SK-N-SH (cell line): Measurements from ENCODE around the gene NOA1. TPM values are rescaled to one million over a fixed set of nuclear protein-coding genes. Genes with fewer than 3 reads are reported as not detected.

Experiments used
- CTCF ChIA-PET: fragments of 300-600, 350-600 bp; formaldehyde crosslinking; extraction: SDS; loops from one replicate; lab custom pipeline; 2021; lab: Yijun Ruan, JAX
- POLR2A ChIA-PET: fragments of 350-600 bp; sonication (Branson Sonifier 250); formaldehyde crosslinking; extraction: SDS; loops from one replicate; lab custom pipeline; 2020; ENCODE audit warnings: antibody characterized with exemption, inconsistent platforms; lab: Yijun Ruan, JAX
- DNase-seq: peaks from one replicate; pipeline ENCODE4 v3.0.0; 2012
- H2AFZ ChIP-seq: fragments of 200-600 bp; sonication (generic); 2 replicates; pipeline ENCODE4 v1.8.1; 2016; ENCODE audit warnings: antibody characterized with exemption, mild to moderate bottlenecking, low read depth
- H3F3A ChIP-seq: fragments of 200-600 bp; sonication (generic); replicated peaks from 2 replicates; pipeline ENCODE3; 2016; ENCODE audit warnings: antibody characterized with exemption, mild to moderate bottlenecking; ENCODE audit not compliant: insufficient read depth
- H3K27ac ChIP-seq, 2 experiments: fragments of 200-500 bp in 1 of 2; fragments of 200-600 bp in 1 of 2; sonication (Bioruptor generic) in 1 of 2; sonication (generic), shearing (Covaris generic) in 1 of 2; 2 replicates each; pipeline versions ENCODE4 v1.5.1 to v1.6.1; 2014 to 2016; ENCODE audit warnings: low read depth in 2 of 2, inconsistent platforms in 1 of 2, low read length in 1 of 2, mild to moderate bottlenecking in 1 of 2, mixed read lengths in 1 of 2
- H3K27me3 ChIP-seq: fragments of 200-600 bp; sonication (generic), shearing (Covaris generic); 2 replicates; pipeline ENCODE4 v1.6.1; 2016; ENCODE audit warnings: mixed run types; ENCODE audit not compliant: insufficient read depth
- H3K36me3 ChIP-seq, 2 experiments: fragments of 200-500 bp in 1 of 2; fragments of 200-600 bp in 1 of 2; sonication (Bioruptor generic) in 1 of 2; sonication (generic) in 1 of 2; replicated peaks in 1 of 2; 2 replicates each; pipeline versions ENCODE3 to v1.5.1; 2014 to 2016; ENCODE audit warnings: low read length in 1 of 2, mild to moderate bottlenecking in 1 of 2; ENCODE audit not compliant: insufficient read depth in 2 of 2, control insufficient read depth in 1 of 2
- H3K4me1 ChIP-seq, 2 experiments: fragments of 200-500 bp in 1 of 2; fragments of 200-600 bp in 1 of 2; sonication (Bioruptor generic) in 1 of 2; sonication (generic), shearing (Covaris generic) in 1 of 2; 2 replicates each; pipeline versions ENCODE4 v1.5.1 to v1.6.1; 2014 to 2016; ENCODE audit warnings: low read depth in 1 of 2, low read length in 1 of 2, mixed run types in 1 of 2; ENCODE audit not compliant: insufficient read depth in 2 of 2, control insufficient read depth in 1 of 2
- H3K4me2 ChIP-seq: fragments of 200-600 bp; sonication (generic), shearing (Covaris generic); 2 replicates; pipeline ENCODE4 v1.6.1; 2017; ENCODE audit warnings: mixed run types
- H3K4me3 ChIP-seq, 2 experiments: fragments of 200-500 bp in 1 of 2; fragments of 200-600 bp in 1 of 2; sonication (Bioruptor generic) in 1 of 2; sonication (generic), shearing (Covaris generic) in 1 of 2; 2 replicates each; pipeline versions ENCODE4 v1.5.1 to v1.8.1; 2014 to 2016; ENCODE audit warnings: low read depth in 2 of 2, inconsistent platforms in 1 of 2, low read length in 1 of 2, mild to moderate bottlenecking in 1 of 2, mixed read lengths in 1 of 2, moderate library complexity in 1 of 2
- H3K79me2 ChIP-seq: fragments of 200-600 bp; sonication (generic); 2 replicates; pipeline ENCODE4 v1.8.1; 2017; ENCODE audit warnings: mild to moderate bottlenecking; ENCODE audit not compliant: insufficient read depth
- H3K9ac ChIP-seq: fragments of 200-600 bp; sonication (generic); 2 replicates; pipeline ENCODE4 v1.6.1; 2017; ENCODE audit warnings: mixed run types
- H3K9me2 ChIP-seq: fragments of 200-600 bp; sonication (generic); 2 replicates; pipeline ENCODE4 v1.6.1; 2017; ENCODE audit warnings: mixed run types
- H3K9me3 ChIP-seq: fragments of 200-600 bp; sonication (generic); 2 replicates; pipeline ENCODE4 v1.6.1; 2017; ENCODE audit warnings: mixed run types, mild to moderate bottlenecking, moderate library complexity
- H4K20me1 ChIP-seq: fragments of 200-600 bp; sonication (generic); 2 replicates; pipeline ENCODE4 v1.6.1; 2017; ENCODE audit warnings: mild to moderate bottlenecking, mixed run types; ENCODE audit not compliant: insufficient read depth
- CHD2 ChIP-seq: fragments of 150-350 bp; IDR thresholded peaks from 2 replicates; pipeline ENCODE4 v1.6.1; 2018; ENCODE audit warnings: low read length; ENCODE audit not compliant: partially characterized antibody
- ELF1 ChIP-seq: IDR thresholded peaks from 2 replicates; pipeline ENCODE4 v1.4.0; 2012
- FOSL2 ChIP-seq: IDR thresholded peaks from 2 replicates; pipeline ENCODE4 v1.4.0; 2012; ENCODE audit warnings: low read depth, mild to moderate bottlenecking, moderate library complexity, borderline replicate concordance
- GABPA ChIP-seq: IDR thresholded peaks from 2 replicates; pipeline ENCODE4 v1.4.0; 2012; ENCODE audit warnings: low read depth, mild to moderate bottlenecking
- MXI1 ChIP-seq: IDR thresholded peaks from 2 replicates; pipeline ENCODE4 v1.6.1; 2012; ENCODE audit warnings: mild to moderate bottlenecking, low read depth, low read length, improper control_type of control experiment
- NFIC ChIP-seq: IDR thresholded peaks from 2 replicates; pipeline ENCODE4 v1.4.0; 2012; ENCODE audit warnings: borderline replicate concordance
- NRF1 ChIP-seq: IDR thresholded peaks from 2 replicates; pipeline ENCODE4 v1.6.1; 2012; ENCODE audit warnings: low read depth, mild to moderate bottlenecking, low read length
- POLR2AphosphoS5 ChIP-seq: IDR thresholded peaks from 2 replicates; pipeline ENCODE4 v1.6.1; 2012; ENCODE audit warnings: low read depth, low read length
- RCOR1 ChIP-seq: fragments of 150-350 bp; IDR thresholded peaks from 2 replicates; pipeline ENCODE4 v1.6.1; 2017; ENCODE audit warnings: antibody characterized with exemption, low read length
- RFX5 ChIP-seq: IDR thresholded peaks from 2 replicates; pipeline ENCODE4 v1.6.1; 2012; ENCODE audit warnings: mild to moderate bottlenecking, improper control_type of control experiment, low read length
- RXRA ChIP-seq: IDR thresholded peaks from 2 replicates; pipeline ENCODE4 v1.4.0; 2012; ENCODE audit warnings: low read depth, mild to moderate bottlenecking, borderline replicate concordance
- SMC3 ChIP-seq: IDR thresholded peaks from 2 replicates; pipeline ENCODE4 v1.6.1; 2012; ENCODE audit warnings: low read depth, low read length, improper control_type of control experiment
- TAF1 ChIP-seq: IDR thresholded peaks from 2 replicates; pipeline ENCODE4 v1.6.1; 2012; ENCODE audit warnings: low read depth, mild to moderate bottlenecking, low read length, moderate library complexity, borderline replicate concordance
- TCF12 ChIP-seq: IDR thresholded peaks from 2 replicates; pipeline ENCODE4 v1.4.0; 2012
- TEAD4 ChIP-seq: IDR thresholded peaks from 2 replicates; pipeline ENCODE4 v1.4.0; 2012; ENCODE audit warnings: mild to moderate bottlenecking, borderline replicate concordance; ENCODE audit not compliant: insufficient read depth
- YY1 ChIP-seq: IDR thresholded peaks from 2 replicates; pipeline ENCODE4 v1.4.0; 2012; ENCODE audit warnings: low read depth, mild to moderate bottlenecking
- WGBS: methylation state at CpG from one replicate; pipeline ENCODE4 v1.1.6; 2017; ENCODE audit warnings: low lambda C conversion rate; 5-methylcytosine and 5-hydroxymethylcytosine counted together
- polyA plus RNA-seq, 3 experiments: library from polyadenylated mRNA; depleted of rRNA; stranded (reverse); fragments of >200 nt; gene quantifications; 2 replicates each; pipeline ENCODE4 v1.2.3, GENCODE V29; 2012
- TF ChIP-seq, protein P1 (sequence below): fragments of 200-600 bp; sonication (generic); IDR thresholded peaks from 2 replicates; pipeline ENCODE4 v1.6.1; 2017; ENCODE audit warnings: antibody characterized with exemption, mild to moderate bottlenecking, moderate library complexity
- TF ChIP-seq, protein P2 (sequence below): IDR thresholded peaks from 2 replicates; pipeline ENCODE4 v1.4.0; 2012; ENCODE audit warnings: low read depth, borderline replicate concordance
- TF ChIP-seq, protein P3 (sequence below): fragments of 150-350 bp; IDR thresholded peaks from 2 replicates; pipeline ENCODE4 v1.6.1; 2017; ENCODE audit warnings: antibody characterized with exemption, low read length, low read depth, borderline replicate concordance
- TF ChIP-seq, protein P4 (sequence below): IDR thresholded peaks from 2 replicates; pipeline ENCODE4 v1.4.0; 2012; ENCODE audit warnings: low read depth, borderline replicate concordance
- TF ChIP-seq, protein P5 (sequence below): IDR thresholded peaks from 2 replicates; pipeline ENCODE4; 2012
- TF ChIP-seq, protein P6 (sequence below): IDR thresholded peaks from 2 replicates; pipeline ENCODE4 v1.6.1; 2012; ENCODE audit warnings: mild to moderate bottlenecking, low read depth, low read length, moderate library complexity

The NOA1 gene
- polyA plus RNA-seq (2012; rRNA removed): 11.8 and 12.8 TPM in 2 replicates
- 11.6 and 12.2 TPM in 2 replicates for polyA plus RNA-seq (2012; cell fraction: cytosol; rRNA removed)
- 7.5 and 9.1 TPM in 2 replicates for polyA plus RNA-seq (2012; cell fraction: nucleus; rRNA removed)

DNA sequence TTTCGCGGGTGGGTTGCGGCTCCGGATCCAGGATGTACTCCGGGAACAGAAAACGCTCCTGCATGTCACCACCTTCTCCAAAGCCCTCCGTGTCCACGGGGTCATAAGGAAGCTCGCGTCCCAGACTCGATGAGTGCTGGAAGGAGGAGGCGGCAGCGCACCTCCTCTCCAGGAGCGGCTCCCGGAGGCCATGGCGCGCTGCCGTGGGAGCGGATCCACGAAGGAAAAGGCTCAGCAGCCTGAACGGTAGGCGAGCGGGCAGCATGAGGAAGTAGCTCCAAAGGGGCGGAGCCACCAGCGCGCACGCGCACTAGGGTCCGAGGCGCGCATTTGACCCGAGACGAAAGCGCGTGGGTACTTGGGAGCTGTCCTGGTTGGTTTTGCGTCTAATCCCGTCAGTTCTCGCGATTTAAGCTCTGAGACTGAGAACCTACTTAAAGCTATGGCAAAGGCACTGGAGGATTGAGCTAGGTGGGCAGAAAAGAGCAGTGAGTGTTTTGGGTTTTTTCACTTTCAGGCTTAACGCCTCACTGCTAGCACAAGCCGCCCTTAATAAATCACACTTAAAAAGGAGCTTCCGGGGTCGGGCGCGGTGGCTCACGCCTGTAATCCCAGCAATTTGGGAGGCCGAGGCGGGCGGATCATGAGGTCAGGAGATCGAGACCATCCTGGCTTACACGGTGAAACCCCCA, at the start of gene NOA1:
NOA1 (minus strand) TSS at position 286 of the 692 bp plus-strand sequence; CDS start at position 265, 21 bp downstream.
- Histone ChIP-seq H3K4me3 (peak within 1 kb of the TSS; percentile 78 to 99), H2AFZ (peak within 1 kb of the TSS; percentile 97), H3F3A (peaks cover 26% of the 10 kb centered on the region), H3K27me3 (no peaks in the 10 kb centered on the region), H4K20me1 (peaks cover 40% of the 10 kb centered on the region), H3K36me3 (peaks cover 19 to 29% of the 10 kb centered on the region in 2 experiments), H3K9ac (peak within 1 kb of the TSS; percentile 90), H3K27ac (peak within 1 kb of the TSS; percentile 76 to 94), H3K4me2 (peak within 1 kb of the TSS; percentile 92), H3K79me2 (peaks cover 90% of the 10 kb centered on the region), H3K9me2 (no peaks in the 10 kb centered on the region), H3K9me3 (0 out of 2 replicates have a peak, but pooled peaks cover 6% of the 10 kb centered on the region), H3K4me1 (peaks cover 9 to 10% of the 10 kb centered on the region in 2 experiments)
- DNase-seq: peak; percentile 95
- ChIA-PET CTCF (interaction anchor here (0.6 to 1.9 kb wide), 6 partner anchors 16 to 493 kb away, joined by 3 to 5 read pairs (median 4); no protein-coding TSS in a partner anchor), POLR2A (interaction anchor here (0.8 to 1.7 kb wide), 3 partner anchors 68 to 541 kb away, joined by 3 to 5 read pairs (median 3); partner anchors contain the start of genes PAICS and REST)
- under 1% methylated on average over 17 of the region's 51 CpGs for WGBS
- TF ChIP-seq YY1 (no peak), RXRA (no peak), MXI1 (peak; percentile 90), RFX5 (no peak), TCF12 (no peak), TEAD4 (no peak), POLR2AphosphoS5 (peak; percentile 89; the same call in 1 of the 2 replicates), NRF1 (peak; percentile 69), ELF1 (peak; percentile 84), FOSL2 (no peak), GABPA (no peak), RCOR1 (no peak), NFIC (no peak), TAF1 (peak; percentile 73), CHD2 (peak; percentile 99), SMC3 (no peak)
- TF ChIP-seq, protein P1, sequence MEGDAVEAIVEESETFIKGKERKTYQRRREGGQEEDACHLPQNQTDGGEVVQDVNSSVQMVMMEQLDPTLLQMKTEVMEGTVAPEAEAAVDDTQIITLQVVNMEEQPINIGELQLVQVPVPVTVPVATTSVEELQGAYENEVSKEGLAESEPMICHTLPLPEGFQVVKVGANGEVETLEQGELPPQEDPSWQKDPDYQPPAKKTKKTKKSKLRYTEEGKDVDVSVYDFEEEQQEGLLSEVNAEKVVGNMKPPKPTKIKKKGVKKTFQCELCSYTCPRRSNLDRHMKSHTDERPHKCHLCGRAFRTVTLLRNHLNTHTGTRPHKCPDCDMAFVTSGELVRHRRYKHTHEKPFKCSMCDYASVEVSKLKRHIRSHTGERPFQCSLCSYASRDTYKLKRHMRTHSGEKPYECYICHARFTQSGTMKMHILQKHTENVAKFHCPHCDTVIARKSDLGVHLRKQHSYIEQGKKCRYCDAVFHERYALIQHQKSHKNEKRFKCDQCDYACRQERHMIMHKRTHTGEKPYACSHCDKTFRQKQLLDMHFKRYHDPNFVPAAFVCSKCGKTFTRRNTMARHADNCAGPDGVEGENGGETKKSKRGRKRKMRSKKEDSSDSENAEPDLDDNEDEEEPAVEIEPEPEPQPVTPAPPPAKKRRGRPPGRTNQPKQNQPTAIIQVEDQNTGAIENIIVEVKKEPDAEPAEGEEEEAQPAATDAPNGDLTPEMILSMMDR: no peak
- TF ChIP-seq, protein P2, sequence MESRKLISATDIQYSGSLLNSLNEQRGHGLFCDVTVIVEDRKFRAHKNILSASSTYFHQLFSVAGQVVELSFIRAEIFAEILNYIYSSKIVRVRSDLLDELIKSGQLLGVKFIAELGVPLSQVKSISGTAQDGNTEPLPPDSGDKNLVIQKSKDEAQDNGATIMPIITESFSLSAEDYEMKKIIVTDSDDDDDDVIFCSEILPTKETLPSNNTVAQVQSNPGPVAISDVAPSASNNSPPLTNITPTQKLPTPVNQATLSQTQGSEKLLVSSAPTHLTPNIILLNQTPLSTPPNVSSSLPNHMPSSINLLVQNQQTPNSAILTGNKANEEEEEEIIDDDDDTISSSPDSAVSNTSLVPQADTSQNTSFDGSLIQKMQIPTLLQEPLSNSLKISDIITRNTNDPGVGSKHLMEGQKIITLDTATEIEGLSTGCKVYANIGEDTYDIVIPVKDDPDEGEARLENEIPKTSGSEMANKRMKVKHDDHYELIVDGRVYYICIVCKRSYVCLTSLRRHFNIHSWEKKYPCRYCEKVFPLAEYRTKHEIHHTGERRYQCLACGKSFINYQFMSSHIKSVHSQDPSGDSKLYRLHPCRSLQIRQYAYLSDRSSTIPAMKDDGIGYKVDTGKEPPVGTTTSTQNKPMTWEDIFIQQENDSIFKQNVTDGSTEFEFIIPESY: peak; percentile 97
- TF ChIP-seq, protein P3, sequence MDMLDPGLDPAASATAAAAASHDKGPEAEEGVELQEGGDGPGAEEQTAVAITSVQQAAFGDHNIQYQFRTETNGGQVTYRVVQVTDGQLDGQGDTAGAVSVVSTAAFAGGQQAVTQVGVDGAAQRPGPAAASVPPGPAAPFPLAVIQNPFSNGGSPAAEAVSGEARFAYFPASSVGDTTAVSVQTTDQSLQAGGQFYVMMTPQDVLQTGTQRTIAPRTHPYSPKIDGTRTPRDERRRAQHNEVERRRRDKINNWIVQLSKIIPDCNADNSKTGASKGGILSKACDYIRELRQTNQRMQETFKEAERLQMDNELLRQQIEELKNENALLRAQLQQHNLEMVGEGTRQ: no peak
- TF ChIP-seq, protein P4, sequence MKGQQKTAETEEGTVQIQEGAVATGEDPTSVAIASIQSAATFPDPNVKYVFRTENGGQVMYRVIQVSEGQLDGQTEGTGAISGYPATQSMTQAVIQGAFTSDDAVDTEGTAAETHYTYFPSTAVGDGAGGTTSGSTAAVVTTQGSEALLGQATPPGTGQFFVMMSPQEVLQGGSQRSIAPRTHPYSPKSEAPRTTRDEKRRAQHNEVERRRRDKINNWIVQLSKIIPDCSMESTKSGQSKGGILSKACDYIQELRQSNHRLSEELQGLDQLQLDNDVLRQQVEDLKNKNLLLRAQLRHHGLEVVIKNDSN: 0 out of 2 replicates have a peak, but pooled peaks have one; percentile 21
- TF ChIP-seq, protein P5, sequence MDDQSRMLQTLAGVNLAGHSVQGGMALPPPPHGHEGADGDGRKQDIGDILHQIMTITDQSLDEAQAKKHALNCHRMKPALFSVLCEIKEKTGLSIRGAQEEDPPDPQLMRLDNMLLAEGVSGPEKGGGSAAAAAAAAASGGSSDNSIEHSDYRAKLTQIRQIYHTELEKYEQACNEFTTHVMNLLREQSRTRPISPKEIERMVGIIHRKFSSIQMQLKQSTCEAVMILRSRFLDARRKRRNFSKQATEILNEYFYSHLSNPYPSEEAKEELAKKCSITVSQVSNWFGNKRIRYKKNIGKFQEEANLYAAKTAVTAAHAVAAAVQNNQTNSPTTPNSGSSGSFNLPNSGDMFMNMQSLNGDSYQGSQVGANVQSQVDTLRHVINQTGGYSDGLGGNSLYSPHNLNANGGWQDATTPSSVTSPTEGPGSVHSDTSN: no peak
- TF ChIP-seq, protein P6, sequence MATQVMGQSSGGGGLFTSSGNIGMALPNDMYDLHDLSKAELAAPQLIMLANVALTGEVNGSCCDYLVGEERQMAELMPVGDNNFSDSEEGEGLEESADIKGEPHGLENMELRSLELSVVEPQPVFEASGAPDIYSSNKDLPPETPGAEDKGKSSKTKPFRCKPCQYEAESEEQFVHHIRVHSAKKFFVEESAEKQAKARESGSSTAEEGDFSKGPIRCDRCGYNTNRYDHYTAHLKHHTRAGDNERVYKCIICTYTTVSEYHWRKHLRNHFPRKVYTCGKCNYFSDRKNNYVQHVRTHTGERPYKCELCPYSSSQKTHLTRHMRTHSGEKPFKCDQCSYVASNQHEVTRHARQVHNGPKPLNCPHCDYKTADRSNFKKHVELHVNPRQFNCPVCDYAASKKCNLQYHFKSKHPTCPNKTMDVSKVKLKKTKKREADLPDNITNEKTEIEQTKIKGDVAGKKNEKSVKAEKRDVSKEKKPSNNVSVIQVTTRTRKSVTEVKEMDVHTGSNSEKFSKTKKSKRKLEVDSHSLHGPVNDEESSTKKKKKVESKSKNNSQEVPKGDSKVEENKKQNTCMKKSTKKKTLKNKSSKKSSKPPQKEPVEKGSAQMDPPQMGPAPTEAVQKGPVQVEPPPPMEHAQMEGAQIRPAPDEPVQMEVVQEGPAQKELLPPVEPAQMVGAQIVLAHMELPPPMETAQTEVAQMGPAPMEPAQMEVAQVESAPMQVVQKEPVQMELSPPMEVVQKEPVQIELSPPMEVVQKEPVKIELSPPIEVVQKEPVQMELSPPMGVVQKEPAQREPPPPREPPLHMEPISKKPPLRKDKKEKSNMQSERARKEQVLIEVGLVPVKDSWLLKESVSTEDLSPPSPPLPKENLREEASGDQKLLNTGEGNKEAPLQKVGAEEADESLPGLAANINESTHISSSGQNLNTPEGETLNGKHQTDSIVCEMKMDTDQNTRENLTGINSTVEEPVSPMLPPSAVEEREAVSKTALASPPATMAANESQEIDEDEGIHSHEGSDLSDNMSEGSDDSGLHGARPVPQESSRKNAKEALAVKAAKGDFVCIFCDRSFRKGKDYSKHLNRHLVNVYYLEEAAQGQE: no peak
